ENCODE data around the gene SH2D3C. TPM values are rescaled to one million over a fixed set of nuclear protein-coding genes. Genes with fewer than 3 reads are reported as not detected.

The SH2D3C gene
- total RNA-seq, 1 donor from 2014 or later = 2.0 TPM

- Mint-ChIP-seq H3K27ac (no peak overlapping the region), H3K27me3 (no peaks in the 10 kb centered on the region), H3K4me1 (ENCODE audit: low read depth) (peaks cover 10% of the 10 kb centered on the region), H3K9me3 (ENCODE audit: low read depth) (no peaks in the 10 kb centered on the region), H3K4me3 (ENCODE audit: low read depth) (no peak overlapping the region), H3K36me3 (ENCODE audit: insufficient read depth) (no peaks in the 10 kb centered on the region)
- no peak for TF ChIP-seq CTCF (IDR thresholded peaks at IDR 0.05; ENCODE audit: unreplicated experiment)
- no peak for DNase-seq (ENCODE audit: low spot score, unreplicated experiment)
Measured at GRCh38 chr9:127711226-127711701, 67.2 kb downstream of the SH2D3C start.

- H3K4me3 Mint-ChIP-seq (ENCODE audit: low read depth) = no peak overlapping the region
- no peak for DNase-seq (ENCODE audit: low spot score, unreplicated experiment)
- no peak for TF ChIP-seq CTCF (IDR thresholded peaks at IDR 0.05; ENCODE audit: unreplicated experiment)
- H3K4me1 Mint-ChIP-seq (ENCODE audit: low read depth) = peaks cover 4% of the 10 kb centered on the region
- no peaks in the 10 kb centered on the region for H3K9me3 Mint-ChIP-seq (ENCODE audit: low read depth)
- H3K27ac Mint-ChIP-seq = no peak overlapping the region
- no peaks in the 10 kb centered on the region for H3K27me3 Mint-ChIP-seq
- no peaks in the 10 kb centered on the region for H3K36me3 Mint-ChIP-seq (ENCODE audit: insufficient read depth)
Measured at GRCh38 chr9:127710204-127710783, 68.2 kb downstream of the SH2D3C start.

- H3K27me3 Mint-ChIP-seq = peaks cover 3% of the 10 kb centered on the region
- no peak overlapping the region for H3K4me3 Mint-ChIP-seq (ENCODE audit: low read depth)
- H3K9me3 Mint-ChIP-seq (ENCODE audit: low read depth) = no peaks in the 10 kb centered on the region
- TF ChIP-seq CTCF (IDR thresholded peaks at IDR 0.05; ENCODE audit: unreplicated experiment) = no peak
- H3K27ac Mint-ChIP-seq = no peak overlapping the region
- no peak for DNase-seq (ENCODE audit: low spot score, unreplicated experiment)
- peaks cover 1% of the 10 kb centered on the region for H3K4me1 Mint-ChIP-seq (ENCODE audit: low read depth)
- no peaks in the 10 kb centered on the region for H3K36me3 Mint-ChIP-seq (ENCODE audit: insufficient read depth)
Measured at GRCh38 chr9:127708952-127709587, 69.4 kb downstream of the SH2D3C start.

GRCh38 chr9:127707766-127708165 is 70.7 kb downstream of the SH2D3C start:
- TF ChIP-seq CTCF (IDR thresholded peaks at IDR 0.05; ENCODE audit: unreplicated experiment) = no peak
- peaks cover 3% of the 10 kb centered on the region for H3K27me3 Mint-ChIP-seq
- peaks cover 1% of the 10 kb centered on the region for H3K4me1 Mint-ChIP-seq (ENCODE audit: low read depth)
- H3K27ac Mint-ChIP-seq = no peak overlapping the region
- no peaks in the 10 kb centered on the region for H3K9me3 Mint-ChIP-seq (ENCODE audit: low read depth)
- no peaks in the 10 kb centered on the region for H3K36me3 Mint-ChIP-seq (ENCODE audit: insufficient read depth)
- no peak for DNase-seq (ENCODE audit: low spot score, unreplicated experiment)
- no peak overlapping the region for H3K4me3 Mint-ChIP-seq (ENCODE audit: low read depth)

- Mint-ChIP-seq H3K4me1 (ENCODE audit: low read depth) (peaks cover 1% of the 10 kb centered on the region), H3K9me3 (ENCODE audit: low read depth) (no peaks in the 10 kb centered on the region), H3K4me3 (ENCODE audit: low read depth) (no peak within 1 kb of the TSS), H3K27me3 (peaks cover 3% of the 10 kb centered on the region), H3K36me3 (ENCODE audit: insufficient read depth) (no peaks in the 10 kb centered on the region), H3K27ac (no peak within 1 kb of the TSS)
- no peak for DNase-seq (ENCODE audit: low spot score, unreplicated experiment)
- no peak for TF ChIP-seq CTCF (IDR thresholded peaks at IDR 0.05; ENCODE audit: unreplicated experiment)
Measured at GRCh38 chr9:127706836-127707241, 71.6 kb downstream of the SH2D3C start, which contains the start of gene CFAP157. Gene CFAP157, plus strand, starts transcription at chr9:127706988. Its CDS starts 44 bp downstream, at chr9:127707032.
